Motor neuron (in vitro differentiated cells): ENCODE results near the gene TRIO. TPM values are rescaled to one million over a fixed set of nuclear protein-coding genes. Genes with fewer than 3 reads are reported as not detected.

Experiments used
- ATAC-seq, 8 experiments: fragments of 200-7000 bp; cut with Tn5 transposase; replicated peaks in 6 of 8; 2 replicates each; pipeline ENCODE4 v1.8.0; 2021; ENCODE audit warnings: mild to moderate bottlenecking in 8 of 8, moderate library complexity in 8 of 8
- H3K27ac ChIP-seq, 2 donors: fragments of 250-450 bp; sonication (Bioruptor Pico); 2 replicates each; pipeline ENCODE4 v1.9.0; 2021; ENCODE audit warnings: antibody characterized with exemption in 2 of 2, mild to moderate bottlenecking in 2 of 2, moderate library complexity in 1 of 2
- H3K4me1 ChIP-seq, 2 donors: fragments of 250-450 bp; sonication (Bioruptor Pico); replicated peaks in 1 of 2; 2 replicates each; pipeline ENCODE4 v1.6.1; 2021; ENCODE audit warnings: antibody characterized with exemption in 2 of 2, mild to moderate bottlenecking in 2 of 2, moderate library complexity in 1 of 2
- H3K4me3 ChIP-seq, 5 donors: fragments of 250-450 bp; sonication (Bioruptor Pico); 2 replicates each; pipeline ENCODE4 v1.9.0; 2021; ENCODE audit warnings: antibody characterized with exemption in 5 of 5, mild to moderate bottlenecking in 5 of 5, moderate library complexity in 4 of 5
- WGBS, 10 experiments: fragments of 450-650 bp; shearing (Covaris generic); methylation state at CpG; one replicate each; pipeline ENCODE4 v1.0.0; 2022; 5-methylcytosine and 5-hydroxymethylcytosine counted together
- in situ Hi-C, 9 experiments: fragments of 400-800 bp; cut with MboI; loops; one replicate each; pipeline ENCODE4 v1.15.0; 2021; ENCODE audit warnings: low sequenced_read_pairs in 9 of 9, low pct_unique_long_range_greater_than_20kb in 2 of 9; ENCODE audit not compliant: unreplicated experiment in 9 of 9
- total RNA-seq, 8 experiments: library from RNA; unstranded; fragments of 300-600 nt; gene quantifications; 2 replicates each; pipeline versions ENCODE4 v1.2.3 to v1.2.4, GENCODE V29; 2022

The TRIO gene
- total RNA-seq, 8 experiments from 2014 or later: 39.7 to 162 (median 92.9) TPM

GRCh38 chr5:14505310-14506139 is 362.4 kb downstream of the TRIO start:
- in situ Hi-C loops: loop anchor here in 1 of 9 experiments (25.0 kb wide), 1 partner anchor 132 kb away; no protein-coding TSS in a partner anchor
- ATAC-seq: peak in 3 of 8 experiments; percentile 18 to 49 (median 42)
- no peak overlapping the region for H3K4me3 ChIP-seq
- WGBS, 10 experiments: 82 to 100% (median 92%) methylated on average over 1 to 8 of the region's 23 CpGs; no CpG with 5 or more reads in 4 of the 10 experiments
- H3K4me1 ChIP-seq: peaks cover 6 to 7% of the 10 kb centered on the region in 2 donors
- H3K27ac ChIP-seq: peak overlapping the region; percentile 25 to 59

GRCh38 chr5:14506140-14506538 is 363.0 kb downstream of the TRIO start:
- Histone ChIP-seq H3K4me3 (no peak overlapping the region), H3K27ac (peak overlapping the region; percentile 25 to 59), H3K4me1 (peaks cover 6 to 7% of the 10 kb centered on the region in 2 donors)
- ATAC-seq: peak in 3 of 8 experiments; percentile 45 to 56 (median 52)
- in situ Hi-C loops: loop anchor here in 1 of 9 experiments (25.0 kb wide), 1 partner anchor 131 kb away; no protein-coding TSS in a partner anchor
- 63 to 100% (median 80%) methylated on average over 1 to 4 of the region's 7 CpGs; no CpG with 5 or more reads in 3 of the 10 experiments for WGBS, 10 experiments

GRCh38 chr5:14506661-14507060 is 363.5 kb downstream of the TRIO start:
- Histone ChIP-seq H3K4me3 (no peak overlapping the region), H3K4me1 (peaks cover 6 to 7% of the 10 kb centered on the region in 2 donors), H3K27ac (no peak overlapping the region)
- in situ Hi-C loops: loop anchor here in 1 of 9 experiments (25.0 kb wide), 1 partner anchor 131 kb away; no protein-coding TSS in a partner anchor
- 92 to 100% (median 100%) methylated on average over 1 to 12 of the region's 16 CpGs; no CpG with 5 or more reads in 3 of the 10 experiments for WGBS, 10 experiments
- ATAC-seq: no peak

GRCh38 chr5:14507156-14507941 is 364.2 kb downstream of the TRIO start:
- no peak for ATAC-seq

GRCh38 chr5:14508046-14508445 is 364.9 kb downstream of the TRIO start:
- H3K4me3 ChIP-seq: no peak overlapping the region
- peaks cover 6 to 7% of the 10 kb centered on the region in 2 donors for H3K4me1 ChIP-seq
- in situ Hi-C loops: loop anchor here in 1 of 9 experiments (25.0 kb wide), 1 partner anchor 129 kb away; no protein-coding TSS in a partner anchor
- 70 to 98% (median 83%) methylated on average over 2 to 8 of the region's 20 CpGs; no CpG with 5 or more reads in 6 of the 10 experiments for WGBS, 10 experiments
- ATAC-seq: no peak
- no peak overlapping the region for H3K27ac ChIP-seq

More at GRCh38 chr5:14507156-14507941, 364.2 kb downstream of the TRIO start:
- H3K4me1 ChIP-seq: peaks cover 6 to 7% of the 10 kb centered on the region in 2 donors
- WGBS, 10 experiments: 80 to 92% (median 87%) methylated on average over 1 to 9 of the region's 21 CpGs; no CpG with 5 or more reads in 5 of the 10 experiments
- in situ Hi-C loops: loop anchor here in 1 of 9 experiments (25.0 kb wide), 1 partner anchor 130 kb away; no protein-coding TSS in a partner anchor
- no peak overlapping the region for H3K4me3 ChIP-seq
- no peak overlapping the region for H3K27ac ChIP-seq

GRCh38 chr5:14509556-14509955 is 366.4 kb downstream of the TRIO start:
- ATAC-seq: no peak
- in situ Hi-C loops: loop anchor here in 1 of 9 experiments (25.0 kb wide), 1 partner anchor 128 kb away; no protein-coding TSS in a partner anchor
- Histone ChIP-seq H3K4me3 (no peak overlapping the region), H3K4me1 (peaks cover 6 to 7% of the 10 kb centered on the region in 2 donors), H3K27ac (no peak overlapping the region)
- 54 to 93% (median 80%) methylated on average over 3 to 11 of the region's 11 CpGs; no CpG with 5 or more reads in 1 of the 10 experiments for WGBS, 10 experiments

- Histone ChIP-seq H3K4me3 (no peak overlapping the region), H3K4me1 (peaks cover 6 to 7% of the 10 kb centered on the region in 2 donors), H3K27ac (no peak overlapping the region)
- ATAC-seq: peak in 2 of 8 experiments; percentile 10 to 37
- in situ Hi-C loops: loop anchor here in 1 of 9 experiments (25.0 kb wide), 1 partner anchor 127 kb away; no protein-coding TSS in a partner anchor
- 71 to 96% (median 86%) methylated on average over 1 to 10 of the region's 11 CpGs; no CpG with 5 or more reads in 1 of the 10 experiments for WGBS, 10 experiments
Measured at GRCh38 chr5:14510156-14510734, 367.1 kb downstream of the TRIO start.

GRCh38 chr5:14510880-14511279 is 367.7 kb downstream of the TRIO start:
- ATAC-seq: no peak
- Histone ChIP-seq H3K4me1 (peaks cover 2 to 3% of the 10 kb centered on the region in 2 donors), H3K27ac (no peak overlapping the region), H3K4me3 (no peak overlapping the region)
- 87 to 100% methylated on average over 2 to 3 of the region's 6 CpGs; no CpG with 5 or more reads in 8 of the 10 experiments for WGBS, 10 experiments
- in situ Hi-C loops: loop anchor here in 1 of 9 experiments (25.0 kb wide), 1 partner anchor 126 kb away; no protein-coding TSS in a partner anchor

- Histone ChIP-seq H3K4me3 (no peak overlapping the region), H3K4me1 (no peaks in the 10 kb centered on the region), H3K27ac (no peak overlapping the region)
- ATAC-seq: no peak
- 20 to 89% (median 72%) methylated on average over 1 to 6 of the region's 7 CpGs for WGBS, 10 experiments
- in situ Hi-C loops: loop anchor here in 1 of 9 experiments (25.0 kb wide), 1 partner anchor 125 kb away; no protein-coding TSS in a partner anchor
Measured at GRCh38 chr5:14512574-14512973, 369.4 kb downstream of the TRIO start.

- Histone ChIP-seq H3K27ac (no peak overlapping the region), H3K4me3 (no peak overlapping the region), H3K4me1 (no peaks in the 10 kb centered on the region)
- in situ Hi-C loops: loop anchor here in 1 of 9 experiments (25.0 kb wide), 1 partner anchor 124 kb away; no protein-coding TSS in a partner anchor
- ATAC-seq: peak in 4 of 8 experiments; percentile 29 to 100 (median 86)
- WGBS, 10 experiments: 12 to 96% (median 71%) methylated on average over 3 to 10 of the region's 12 CpGs; no CpG with 5 or more reads in 3 of the 10 experiments
Measured at GRCh38 chr5:14513266-14513665, 370.1 kb downstream of the TRIO start.

GRCh38 chr5:14516901-14517300 is 373.8 kb downstream of the TRIO start:
- no peak overlapping the region for H3K4me3 ChIP-seq
- no peaks in the 10 kb centered on the region for H3K4me1 ChIP-seq
- ATAC-seq: no peak
- no peak overlapping the region for H3K27ac ChIP-seq
- in situ Hi-C loops: loop anchor here in 1 of 9 experiments (25.0 kb wide), 1 partner anchor 120 kb away; no protein-coding TSS in a partner anchor
- WGBS, 10 experiments: 0 to 30% (median 20%) methylated on average over 1 to 2 of the region's 3 CpGs; no CpG with 5 or more reads in 7 of the 10 experiments

GRCh38 chr5:14518638-14519037 is 375.5 kb downstream of the TRIO start:
- no peak overlapping the region for H3K4me3 ChIP-seq
- no peaks in the 10 kb centered on the region for H3K4me1 ChIP-seq
- H3K27ac ChIP-seq: no peak overlapping the region
- ATAC-seq: no peak
- in situ Hi-C loops: loop anchor here in 1 of 9 experiments (25.0 kb wide), 1 partner anchor 119 kb away; no protein-coding TSS in a partner anchor
- WGBS, 10 experiments: 75 to 100% (median 94%) methylated on average over 3 to 6 of the region's 7 CpGs
